HL-60/S4 treated with phorbol 12-myristate 13-acetate at 8.2 ng/mL for 4 days and 3 days (cell line): Measurements from ENCODE around the gene TTYH3.

Experiments
- in situ Hi-C: fragments of 300-500 bp; cut with MboI; formaldehyde crosslinking; loops from 2 replicates; pipeline ENCODE4 v1.15.0; 2022; ENCODE audit warnings: low sequenced_read_pairs

Gene TTYH3

GRCh38 chr7:2681929-2682799 is 50.4 kb downstream of the TTYH3 start:
- in situ Hi-C loops, result loop anchor here (25.0 kb wide), 1 partner anchor 220 kb away; no protein-coding TSS in a partner anchor

GRCh38 chr7:2684501-2684900 is 52.7 kb downstream of the TTYH3 start:
- in situ Hi-C loops, result loop anchor here (25.0 kb wide), 1 partner anchor 222 kb away; no protein-coding TSS in a partner anchor

GRCh38 chr7:2686101-2686500 is 54.3 kb downstream of the TTYH3 start:
- in situ Hi-C loops, result loop anchor here (25.0 kb wide), 1 partner anchor 224 kb away; no protein-coding TSS in a partner anchor

- in situ Hi-C loops, result loop anchor here (25.0 kb wide), 1 partner anchor 225 kb away; no protein-coding TSS in a partner anchor
Measured at GRCh38 chr7:2687338-2687869, 55.6 kb downstream of the TTYH3 start.

- in situ Hi-C loops, result loop anchor here (25.0 kb wide), 1 partner anchor 226 kb away; no protein-coding TSS in a partner anchor
Measured at GRCh38 chr7:2687881-2688318, 56.1 kb downstream of the TTYH3 start, which contains the start of gene AMZ1. TSS of gene AMZ1 (plus strand) at chr7:2688202. CDS start at chr7:2700452, 12,250 bp downstream.

- in situ Hi-C loops, result loop anchor here (25.0 kb wide), 1 partner anchor 226 kb away; no protein-coding TSS in a partner anchor
Measured at GRCh38 chr7:2688409-2689342, 56.9 kb downstream of the TTYH3 start.

GRCh38 chr7:2689343-2689847 is 57.6 kb downstream of the TTYH3 start:
- in situ Hi-C loops, result loop anchor here (25.0 kb wide), 1 partner anchor 227 kb away; no protein-coding TSS in a partner anchor

GRCh38 chr7:2689951-2690705 is 58.3 kb downstream of the TTYH3 start:
- in situ Hi-C loops, result loop anchor here (25.0 kb wide), 1 partner anchor 228 kb away; no protein-coding TSS in a partner anchor

- in situ Hi-C loops, result loop anchor here (25.0 kb wide), 1 partner anchor 229 kb away; no protein-coding TSS in a partner anchor
Measured at GRCh38 chr7:2691011-2691707, 59.4 kb downstream of the TTYH3 start.

GRCh38 chr7:2691932-2692439 is 60.2 kb downstream of the TTYH3 start:
- in situ Hi-C loops, result loop anchor here (25.0 kb wide), 1 partner anchor 230 kb away; no protein-coding TSS in a partner anchor

GRCh38 chr7:2692543-2692942 is 60.8 kb downstream of the TTYH3 start:
- in situ Hi-C loops, result loop anchor here (25.0 kb wide), 1 partner anchor 230 kb away; no protein-coding TSS in a partner anchor

GRCh38 chr7:2693420-2694121 is 61.8 kb downstream of the TTYH3 start:
- in situ Hi-C loops, result loop anchor here (25.0 kb wide), 1 partner anchor 231 kb away; no protein-coding TSS in a partner anchor

- in situ Hi-C loops, result loop anchor here (25.0 kb wide), 1 partner anchor 232 kb away; no protein-coding TSS in a partner anchor
Measured at GRCh38 chr7:2694122-2694436, 62.3 kb downstream of the TTYH3 start.

- in situ Hi-C loops, result loop anchor here (25.0 kb wide), 1 partner anchor 236 kb away; no protein-coding TSS in a partner anchor
Measured at GRCh38 chr7:2698581-2699288, 66.9 kb downstream of the TTYH3 start.

GRCh38 chr7:2699289-2699620 is 67.5 kb downstream of the TTYH3 start:
- in situ Hi-C loops, result loop anchor here (25.0 kb wide), 1 partner anchor 237 kb away; no protein-coding TSS in a partner anchor

GRCh38 chr7:2700141-2700850 is 68.5 kb downstream of the TTYH3 start:
- in situ Hi-C loops, result no loop called here

GRCh38 chr7:2701424-2701823 is 69.6 kb downstream of the TTYH3 start:
- in situ Hi-C loops, result no loop called here
